Pons (tissue), 1 donor: ENCODE data around the gene SETD3.

ENCODE experiments used
- DNase-seq: peaks from one replicate; pipeline ENCODE4 v3.0.0-alpha.2; 2016; ENCODE audit warnings: low spot score

The SETD3 gene

GRCh38 chr14:99516871-99517642 lies 36.4 kb upstream of the SETD3 start:
- no peak for DNase-seq

- no peak for DNase-seq
Observed at GRCh38 chr14:99516156-99516870, 35.7 kb upstream of the SETD3 start.

- DNase-seq, result no peak
Observed at GRCh38 chr14:99515301-99516155, 34.9 kb upstream of the SETD3 start.

GRCh38 chr14:99514552-99515300 lies 34.1 kb upstream of the SETD3 start:
- DNase-seq, result no peak

- DNase-seq, result no peak
Observed at GRCh38 chr14:99513946-99514551, 33.4 kb upstream of the SETD3 start.

- no peak for DNase-seq
Observed at GRCh38 chr14:99513183-99513694, 32.6 kb upstream of the SETD3 start.

- DNase-seq, result no peak
Observed at GRCh38 chr14:99512571-99513182, 32.0 kb upstream of the SETD3 start.

- no peak for DNase-seq
Observed at GRCh38 chr14:99512110-99512449, 31.4 kb upstream of the SETD3 start.

- DNase-seq, result peak; percentile 80
Observed at GRCh38 chr14:99511421-99512109, 30.9 kb upstream of the SETD3 start.

- DNase-seq, result no peak
Observed at GRCh38 chr14:99510556-99511139, 30.0 kb upstream of the SETD3 start.

- no peak for DNase-seq
Observed at GRCh38 chr14:99509871-99510555, 29.4 kb upstream of the SETD3 start.

- DNase-seq, result no peak
Observed at GRCh38 chr14:99508896-99509629, 28.4 kb upstream of the SETD3 start.

- no peak for DNase-seq
Observed at GRCh38 chr14:99507860-99508640, 27.4 kb upstream of the SETD3 start.

- DNase-seq, result no peak
Observed at GRCh38 chr14:99506276-99506675, 25.6 kb upstream of the SETD3 start.

- no peak for DNase-seq
Observed at GRCh38 chr14:99505089-99505488, 24.4 kb upstream of the SETD3 start.

- no peak for DNase-seq
Observed at GRCh38 chr14:99503848-99504453, 23.3 kb upstream of the SETD3 start.

- DNase-seq, result no peak
Observed at GRCh38 chr14:99502989-99503421, 22.3 kb upstream of the SETD3 start.
